Psoas muscle (tissue), 8 donors: Measurements from ENCODE around the gene PDX1. TPM values are rescaled to one million over a fixed set of nuclear protein-coding genes. Genes with fewer than 3 reads are reported as not detected.

Experiments
- ATAC-seq, 4 donors: fragments of 200-7000 bp; cut with Tn5 transposase; one replicate each; pipeline ENCODE4 v1.9.1; 2020; ENCODE audit warnings: moderate library complexity in 3 of 4, mild to moderate bottlenecking in 2 of 4
- DNase-seq, 2 donors: peaks; one replicate each; pipeline ENCODE4 v3.0.0-alpha.2; 2020
- H3K27ac ChIP-seq: fragments of 200-600 bp; one replicate; pipeline ENCODE4 v1.8.0; 2022
- H3K27me3 ChIP-seq, 3 donors: fragments of 200-600 bp in 1 of 3; one replicate each; pipeline versions ENCODE4 v1.6.1 to v1.8.0; 2013 to 2022; ENCODE audit warnings: low read length in 2 of 3, mild to moderate bottlenecking in 2 of 3, moderate library complexity in 1 of 3; ENCODE audit not compliant: insufficient read depth in 3 of 3
- H3K36me3 ChIP-seq, 2 donors: fragments of 200-600 bp in 1 of 2; one replicate each; pipeline versions ENCODE4 v1.6.1 to v1.8.0; 2013 to 2022; ENCODE audit warnings: low read depth in 1 of 2, mild to moderate bottlenecking in 1 of 2, moderate library complexity in 1 of 2; ENCODE audit not compliant: insufficient read depth in 1 of 2
- H3K4me1 ChIP-seq: fragments of 200-600 bp; one replicate; pipeline ENCODE4 v1.8.0; 2022
- H3K4me3 ChIP-seq: fragments of 200-600 bp; one replicate; pipeline ENCODE4 v1.8.0; 2022; ENCODE audit warnings: mild to moderate bottlenecking
- H3K9me3 ChIP-seq: fragments of 200-600 bp; one replicate; pipeline ENCODE4 v1.8.0; 2022
- CTCF ChIP-seq: fragments of 200-600 bp; IDR thresholded peaks from one replicate; pipeline ENCODE4 v1.8.0; 2022; ENCODE audit warnings: antibody characterized with exemption
- WGBS, 3 donors: extraction: QIAGEN DNeasy Blood & Tissue Kit; methylation state at CpG; one replicate each; pipeline versions ENCODE4 v1.1.6 to v1.1.7; 2013; 5-methylcytosine and 5-hydroxymethylcytosine counted together
- intact Hi-C, 2 donors: fragments of 100-400 bp; cut with DNase I; formaldehyde crosslinking; loops; one replicate each; pipeline versions ENCODE4 v1.11.0 to v1.14.2; 2022
- polyA plus RNA-seq, 3 donors: library from polyadenylated mRNA; stranded (reverse); fragments of 200-250 nt; gene quantifications; one replicate each; pipeline ENCODE4 v1.2.3, GENCODE V29; 2013
- total RNA-seq, 4 donors: library from RNA; stranded (reverse); fragmentation: NEBNext Ultra II Directional in 2 of 4; extraction: Animal tissue kit (Norgen Biotek cat#: 25700) in 2 of 4; gene quantifications; one replicate each; pipeline versions ENCODE4 v1.2.1 to v1.2.4, GENCODE V29; 2021 to 2023
- donor health status: healthy with polysubstance abuse.
- donor health status: DM: no; HTN: no; CAD: no; lungs with moderate emphysema.
- donor health status: Bipolar disorder and iron deficiency.
- donor health status: healthy.
- donor health status: DM: yes; HTN: yes; CAD: no.
- donor health status: DM: no; HTN: no; CAD: no.
- donor health status: DM: no; HTN: no; CAD: no.
- donor health status: DM: yes; HTN: yes; CAD: no.

Gene PDX1
- total and polyA plus RNA-seq, 7 donors = not detected

GRCh38 chr13:27967203-27967735 is 47.5 kb downstream of the PDX1 start:
- peaks cover 3 to 96% (median 55%) of the 10 kb centered on the region in 3 donors for H3K27me3 ChIP-seq
- WGBS, 3 donors = 3 to 5% (median 4%) methylated on average over 18 of the region's 18 CpGs
- no peak for TF ChIP-seq CTCF
- H3K9me3 ChIP-seq = no peaks in the 10 kb centered on the region
- intact Hi-C loops = no loop called here
- no peak overlapping the region for H3K27ac ChIP-seq
- ATAC-seq (no peak), DNase-seq (no peak)
- H3K4me3 ChIP-seq = no peak overlapping the region
- no peaks in the 10 kb centered on the region for H3K36me3 ChIP-seq
- H3K4me1 ChIP-seq = peaks cover 8% of the 10 kb centered on the region

GRCh38 chr13:27967736-27968315 is 48.0 kb downstream of the PDX1 start:
- 2 to 3% (median 2%) methylated on average over 33 of the region's 33 CpGs for WGBS, 3 donors
- peaks cover 3 to 95% (median 57%) of the 10 kb centered on the region in 3 donors for H3K27me3 ChIP-seq
- intact Hi-C loops = no loop called here
- no peak overlapping the region for H3K27ac ChIP-seq
- peaks cover 8% of the 10 kb centered on the region for H3K4me1 ChIP-seq
- no peak for TF ChIP-seq CTCF
- no peaks in the 10 kb centered on the region for H3K36me3 ChIP-seq
- DNase-seq = no peak
- H3K4me3 ChIP-seq = no peak overlapping the region
- no peaks in the 10 kb centered on the region for H3K9me3 ChIP-seq
- ATAC-seq = no peak

- Histone ChIP-seq H3K9me3 (no peaks in the 10 kb centered on the region), H3K4me3 (no peak overlapping the region), H3K36me3 (no peaks in the 10 kb centered on the region), H3K27ac (no peak overlapping the region), H3K4me1 (peaks cover 8% of the 10 kb centered on the region), H3K27me3 (peaks cover 3 to 89% (median 61%) of the 10 kb centered on the region in 3 donors)
- intact Hi-C loops = no loop called here
- ATAC-seq (no peak), DNase-seq (no peak)
- 0 to 1% (median 1%) methylated on average over 70 to 86 of the region's 86 CpGs for WGBS, 3 donors
- TF ChIP-seq CTCF = no peak
Observed at GRCh38 chr13:27968316-27969081, 48.7 kb downstream of the PDX1 start.

- TF ChIP-seq CTCF = no peak
- intact Hi-C loops = no loop called here
- 4 to 7% (median 4%) methylated on average over 29 to 34 of the region's 34 CpGs for WGBS, 3 donors
- Histone ChIP-seq H3K9me3 (no peaks in the 10 kb centered on the region), H3K27ac (no peak within 1 kb of the TSS), H3K4me3 (no peak within 1 kb of the TSS), H3K27me3 (peaks cover 6 to 90% (median 59%) of the 10 kb centered on the region in 3 donors), H3K36me3 (no peaks in the 10 kb centered on the region), H3K4me1 (peaks cover 8% of the 10 kb centered on the region)
- ATAC-seq = no peak
- DNase-seq = no peak
Observed at GRCh38 chr13:27969082-27969865, 49.5 kb downstream of the PDX1 start, which contains the start of gene CDX2. Gene CDX2 (minus strand): TSS chr13:27969315. CDS start chr13:27969006, 309 bp downstream.
